Sigmoid colon (tissue), 7 donors: ENCODE measurements around the gene PUSL1. TPM values are rescaled to one million over a fixed set of nuclear protein-coding genes. Genes with fewer than 3 reads are reported as not detected.

Source experiments
- DNase-seq: peaks from one replicate; pipeline ENCODE4 v3.0.0-alpha.2; 2019
- H3K27ac ChIP-seq, 4 donors: fragments of 200-600 bp; sonication (generic); one replicate each; pipeline ENCODE4 v1.5.1; 2016 to 2019; ENCODE audit warnings: mild to moderate bottlenecking in 1 of 4
- H3K27me3 ChIP-seq, 3 donors: fragments of 200-600 bp; sonication (generic); one replicate each; pipeline ENCODE4 v1.5.1; 2019; ENCODE audit warnings: mild to moderate bottlenecking in 1 of 3
- H3K36me3 ChIP-seq, 4 donors: fragments of 200-600 bp; sonication (generic); one replicate each; pipeline ENCODE4 v1.5.1; 2016 to 2019
- H3K4me1 ChIP-seq, 4 donors: fragments of 200-600 bp; sonication (generic); one replicate each; pipeline ENCODE4 v1.5.1; 2017 to 2019
- H3K4me3 ChIP-seq, 4 donors: fragments of 200-600 bp; sonication (generic); one replicate each; pipeline ENCODE4 v1.5.1; 2017 to 2019; ENCODE audit warnings: mild to moderate bottlenecking in 2 of 4, moderate library complexity in 1 of 4
- H3K9me3 ChIP-seq, 4 donors: fragments of 200-600 bp in 3 of 4; sonication (generic) in 3 of 4; one replicate each; pipeline versions ENCODE4 v1.5.1 to v1.6.1; 2013 to 2019
- EP300 ChIP-seq, 4 donors: sonication (generic); formaldehyde crosslinking; IDR thresholded peaks; one replicate each; pipeline ENCODE4 v1.6.1; 2017; ENCODE audit warnings: antibody characterized with exemption in 4 of 4
- POLR2A ChIP-seq, 2 donors: fragments of 450-650 bp; IDR thresholded peaks; one replicate each; pipeline ENCODE4 v1.6.1; 2016; ENCODE audit warnings: antibody characterized with exemption in 2 of 2, mild to moderate bottlenecking in 2 of 2, moderate library complexity in 2 of 2
- POLR2AphosphoS5 ChIP-seq, 4 donors: sonication (generic); formaldehyde crosslinking; IDR thresholded peaks; one replicate each; pipeline ENCODE4 v1.6.1; 2017; ENCODE audit warnings: antibody characterized with exemption in 4 of 4
- WGBS, 2 donors: extraction: QIAGEN DNeasy Blood & Tissue Kit; methylation state at CpG; one replicate each; pipeline ENCODE4 v1.1.7; 2013; 5-methylcytosine and 5-hydroxymethylcytosine counted together
- intact Hi-C: fragments of 100-400 bp; cut with DNase I; formaldehyde crosslinking; loops from one replicate; pipeline ENCODE4 v1.15.1; 2023
- polyA plus RNA-seq, 3 donors: library from polyadenylated mRNA; stranded (reverse); fragments of 200-250 nt; gene quantifications; one replicate each; pipeline ENCODE4 v1.2.3, GENCODE V29; 2013
- total RNA-seq, 4 donors: library from RNA; depleted of rRNA; stranded (reverse); fragments of >200 nt; gene quantifications; one replicate each; pipeline ENCODE4 v1.1.0, GENCODE V29; 2016
- TF ChIP-seq, protein P1 (sequence below), 4 experiments: fragments of 450-650 bp in 3 of 4; fragments of 200-600 bp in 1 of 4; IDR thresholded peaks; one replicate each; pipeline ENCODE4 v1.5.1; 2016 to 2019; ENCODE audit warnings: antibody characterized with exemption in 4 of 4, mild to moderate bottlenecking in 3 of 4, moderate library complexity in 2 of 4
- donor health status: healthy with polysubstance abuse.
- donor health status: Bipolar disorder and iron deficiency.
- donor health status: healthy.

Gene PUSL1
- total and polyA plus RNA-seq, 7 donors, result 12.6 to 24.0 (median 18.9) TPM

GRCh38 chr1:1346501-1346890 lies 38.1 kb downstream of the PUSL1 start:
- intact Hi-C loops, result no loop called here
- TF ChIP-seq POLR2AphosphoS5 (IDR thresholded peaks at IDR 0.05) (no peak), POLR2A (IDR thresholded peaks at IDR 0.05) (no peak), EP300 (IDR thresholded peaks at IDR 0.05) (no peak)
- TF ChIP-seq, protein P1, sequence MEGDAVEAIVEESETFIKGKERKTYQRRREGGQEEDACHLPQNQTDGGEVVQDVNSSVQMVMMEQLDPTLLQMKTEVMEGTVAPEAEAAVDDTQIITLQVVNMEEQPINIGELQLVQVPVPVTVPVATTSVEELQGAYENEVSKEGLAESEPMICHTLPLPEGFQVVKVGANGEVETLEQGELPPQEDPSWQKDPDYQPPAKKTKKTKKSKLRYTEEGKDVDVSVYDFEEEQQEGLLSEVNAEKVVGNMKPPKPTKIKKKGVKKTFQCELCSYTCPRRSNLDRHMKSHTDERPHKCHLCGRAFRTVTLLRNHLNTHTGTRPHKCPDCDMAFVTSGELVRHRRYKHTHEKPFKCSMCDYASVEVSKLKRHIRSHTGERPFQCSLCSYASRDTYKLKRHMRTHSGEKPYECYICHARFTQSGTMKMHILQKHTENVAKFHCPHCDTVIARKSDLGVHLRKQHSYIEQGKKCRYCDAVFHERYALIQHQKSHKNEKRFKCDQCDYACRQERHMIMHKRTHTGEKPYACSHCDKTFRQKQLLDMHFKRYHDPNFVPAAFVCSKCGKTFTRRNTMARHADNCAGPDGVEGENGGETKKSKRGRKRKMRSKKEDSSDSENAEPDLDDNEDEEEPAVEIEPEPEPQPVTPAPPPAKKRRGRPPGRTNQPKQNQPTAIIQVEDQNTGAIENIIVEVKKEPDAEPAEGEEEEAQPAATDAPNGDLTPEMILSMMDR (IDR thresholded peaks at IDR 0.05), result no peak
- peaks cover 0 to 7% (median 5%) of the 10 kb centered on the region in 4 donors for H3K36me3 ChIP-seq
- WGBS, 2 donors, result 90 to 94% methylated on average over 10 of the region's 10 CpGs
- peak overlapping the region in 3 of 4 donors; percentile 39 to 96 (median 71) for H3K27ac ChIP-seq
- peaks cover 0 to 48% (median 45%) of the 10 kb centered on the region in 4 donors for H3K4me1 ChIP-seq
- no peaks in the 10 kb centered on the region for H3K27me3 ChIP-seq
- no peak for DNase-seq
- H3K9me3 ChIP-seq, result no peaks in the 10 kb centered on the region
- no peak overlapping the region for H3K4me3 ChIP-seq

DNA sequence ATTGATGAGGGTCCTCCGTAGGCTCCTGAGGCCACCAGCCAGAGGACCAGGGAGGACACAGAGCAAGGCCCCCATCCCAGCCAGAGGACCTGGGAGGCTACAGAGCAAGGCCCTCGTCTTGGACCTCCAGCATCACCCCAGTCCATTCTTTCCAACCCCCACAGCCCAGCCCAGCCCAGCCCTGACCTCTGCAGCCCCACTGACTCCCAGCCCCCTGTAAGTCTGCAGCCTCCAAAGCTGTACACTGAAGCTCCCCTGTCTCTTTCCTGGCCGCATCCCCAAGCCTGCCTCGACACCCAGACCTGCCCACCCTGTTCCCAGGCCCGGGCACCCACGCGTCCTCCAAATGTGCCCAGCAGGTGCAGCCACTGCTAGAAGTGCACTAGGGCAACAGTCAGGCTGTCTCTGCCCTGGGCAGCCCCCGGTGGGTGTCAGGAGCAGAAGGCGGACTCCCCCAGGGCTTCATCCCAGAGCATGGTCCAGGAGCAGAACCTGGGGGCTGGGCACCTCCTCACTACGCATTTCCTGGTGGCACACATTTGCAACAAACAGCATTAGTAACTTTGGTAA lies 38.7 kb downstream of the PUSL1 start:
- Histone ChIP-seq H3K27me3 (no peaks in the 10 kb centered on the region), H3K9me3 (no peaks in the 10 kb centered on the region), H3K27ac (peak overlapping the region; percentile 71 to 96 (median 78)), H3K4me3 (peak overlapping the region in 3 of 4 donors; percentile 63 to 80 (median 76)), H3K36me3 (peaks cover 0 to 1% (median 0%) of the 10 kb centered on the region in 4 donors), H3K4me1 (peaks cover 0 to 53% (median 51%) of the 10 kb centered on the region in 4 donors)
- 35 to 75% methylated on average over 10 of the region's 10 CpGs for WGBS, 2 donors
- DNase-seq, result no peak
- intact Hi-C loops, result no loop called here
- TF ChIP-seq, protein P1 (IDR thresholded peaks at IDR 0.05), result no peak
- TF ChIP-seq POLR2AphosphoS5 (IDR thresholded peaks at IDR 0.05) (no peak), POLR2A (IDR thresholded peaks at IDR 0.05) (no peak), EP300 (IDR thresholded peaks at IDR 0.05) (no peak)

- peaks cover 0 to 59% (median 53%) of the 10 kb centered on the region in 4 donors for H3K4me1 ChIP-seq
- intact Hi-C loops, result loop anchor here (2.0 kb wide), 3 partner anchors 23 to 39 kb away; partner anchors contain the start of genes CPTP, INTS11 and PUSL1
- H3K36me3 ChIP-seq, result peaks cover 0 to 3% (median 0%) of the 10 kb centered on the region in 4 donors
- H3K27me3 ChIP-seq, result no peaks in the 10 kb centered on the region
- no peak for DNase-seq
- TF ChIP-seq POLR2A (IDR thresholded peaks at IDR 0.05), result no peak
- no peak for TF ChIP-seq EP300 (IDR thresholded peaks at IDR 0.05)
- TF ChIP-seq, protein P1 (IDR thresholded peaks at IDR 0.05), result no peak
- no peak for TF ChIP-seq POLR2AphosphoS5 (IDR thresholded peaks at IDR 0.05)
- WGBS, 2 donors, result 10 to 45% methylated on average over 26 of the region's 26 CpGs
- peak overlapping the region; percentile 58 to 80 (median 70) for H3K4me3 ChIP-seq
- H3K9me3 ChIP-seq, result no peaks in the 10 kb centered on the region
- H3K27ac ChIP-seq, result peak overlapping the region; percentile 71 to 96 (median 78)
Observed at GRCh38 chr1:1347663-1348419, 39.4 kb downstream of the PUSL1 start.

- H3K4me1 ChIP-seq, result peaks cover 0 to 67% (median 57%) of the 10 kb centered on the region in 4 donors
- peak overlapping the region; percentile 58 to 80 (median 70) for H3K4me3 ChIP-seq
- H3K9me3 ChIP-seq, result no peaks in the 10 kb centered on the region
- 1% methylated on average over 109 of the region's 109 CpGs for WGBS, 2 donors
- H3K27me3 ChIP-seq, result no peaks in the 10 kb centered on the region
- H3K36me3 ChIP-seq, result peaks cover 0 to 11% (median 3%) of the 10 kb centered on the region in 4 donors
- TF ChIP-seq POLR2AphosphoS5 (IDR thresholded peaks at IDR 0.05) (no peak), POLR2A (IDR thresholded peaks at IDR 0.05) (no peak), EP300 (IDR thresholded peaks at IDR 0.05) (no peak)
- TF ChIP-seq, protein P1 (IDR thresholded peaks at IDR 0.05), result no peak
- H3K27ac ChIP-seq, result peak overlapping the region; percentile 71 to 96 (median 78)
- intact Hi-C loops, result loop anchor here (2.0 kb wide), 3 partner anchors 24 to 40 kb away; partner anchors contain the start of genes CPTP, INTS11 and PUSL1
- no peak for DNase-seq
Observed at GRCh38 chr1:1348420-1349255, 40.2 kb downstream of the PUSL1 start.
